Measurements from ENCODE around the gene AHCYL2. TPM values are rescaled to one million over a fixed set of nuclear protein-coding genes. Genes with fewer than 3 reads are reported as not detected.

The AHCYL2 gene
- total and polyA plus RNA-seq, 2 experiments from 2014 or later: 7.8 to 29.4 TPM

DNA sequence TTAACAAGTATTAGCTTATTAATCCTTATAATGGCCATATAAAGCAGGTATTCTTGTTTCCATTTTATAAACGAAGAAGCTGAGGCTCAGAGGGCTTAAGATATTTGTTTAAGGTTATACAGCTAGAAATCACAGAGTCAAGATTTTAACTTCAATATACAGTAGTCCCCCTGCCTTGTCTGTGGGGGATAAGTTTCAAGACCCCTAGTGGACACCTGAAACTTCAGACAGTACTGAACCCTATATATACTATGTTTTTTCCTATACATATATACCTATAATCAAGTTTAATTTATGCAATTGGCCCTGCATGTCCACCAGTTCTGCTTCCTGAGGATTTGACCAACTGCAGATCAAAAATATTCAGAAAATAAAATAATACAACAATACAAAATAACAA, 165.0 kb downstream of the AHCYL2 start:
- no peak for ATAC-seq
- Histone ChIP-seq H3K4me1 (ENCODE audit: insufficient read depth) (peaks cover 20% of the 10 kb centered on the region), H3F3A (replicated peaks; ENCODE audit: low read depth) (no peaks in the 10 kb centered on the region), H3K9me2 (ENCODE audit: insufficient read depth) (no peaks in the 10 kb centered on the region), H2AFZ (no peak overlapping the region), H4K20me1 (replicated peaks; ENCODE audit: insufficient read depth) (no peaks in the 10 kb centered on the region; the same call in 1 of the 2 replicates), H3K4me3 (no peak overlapping the region), H3K79me2 (replicated peaks; ENCODE audit: insufficient read depth) (no peaks in the 10 kb centered on the region), H3K27me3 (ENCODE audit: insufficient read depth) (no peaks in the 10 kb centered on the region), H3K27ac (ENCODE audit: low read depth) (no peak overlapping the region), H3K4me2 (no peak overlapping the region), H3K36me3 (ENCODE audit: insufficient read depth) (no peaks in the 10 kb centered on the region)
- Mint-ChIP-seq H3K27me3 (ENCODE audit: insufficient read depth, low read depth, poor library complexity) (no peaks in the 10 kb centered on the region), H3K36me3 (ENCODE audit: low read depth) (no peaks in the 10 kb centered on the region), H3K4me3 (no peak overlapping the region), H3K27ac (no peak overlapping the region), H3K9me3 (no peaks in the 10 kb centered on the region), H3K4me1 (peaks cover 32% of the 10 kb centered on the region)
- no peak for DNase-seq (ENCODE audit: low spot score)
- TF ChIP-seq JUNB (IDR thresholded peaks at IDR 0.05; ENCODE audit: unreplicated experiment): no peak
- TF ChIP-seq CTCF (conservative IDR thresholded peaks at IDR 0.05; ENCODE audit: low read depth in 2 of 2): peak in 1 of 2 experiments; percentile 29; a peak in 1 of 4 replicates
- TF ChIP-seq POLR2AphosphoS5 (IDR thresholded peaks at IDR 0.05; ENCODE audit: low read depth): no peak
- no peak for TF ChIP-seq ETS1 (IDR thresholded peaks at IDR 0.05)

DNA sequence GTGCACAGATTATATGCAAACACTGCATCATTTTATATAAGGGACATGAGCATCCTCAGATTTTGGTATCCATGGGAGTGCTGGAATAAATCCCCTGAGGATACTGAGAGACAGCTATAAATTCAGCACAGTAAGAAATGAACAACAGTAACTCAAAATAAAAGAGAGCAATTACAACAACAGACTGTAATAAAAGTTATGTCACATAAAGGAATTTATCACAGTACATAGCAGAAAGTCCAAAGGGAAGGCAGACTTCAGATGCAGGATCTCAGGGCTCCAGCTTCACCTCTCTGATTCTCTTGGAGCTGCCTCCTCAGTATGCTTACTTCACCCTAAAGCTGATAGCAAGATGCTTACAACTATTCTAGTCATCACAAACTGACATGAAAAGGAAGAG, 165.5 kb downstream of the AHCYL2 start:
- Histone ChIP-seq H3K79me2 (replicated peaks; ENCODE audit: insufficient read depth) (no peaks in the 10 kb centered on the region), H3K27me3 (ENCODE audit: insufficient read depth) (no peaks in the 10 kb centered on the region), H3K27ac (ENCODE audit: low read depth) (no peak overlapping the region), H3K4me3 (no peak overlapping the region), H3K4me2 (no peak overlapping the region), H2AFZ (no peak overlapping the region), H3F3A (replicated peaks; ENCODE audit: low read depth) (no peaks in the 10 kb centered on the region), H4K20me1 (replicated peaks; ENCODE audit: insufficient read depth) (no peaks in the 10 kb centered on the region; the same call in 1 of the 2 replicates), H3K36me3 (ENCODE audit: insufficient read depth) (no peaks in the 10 kb centered on the region), H3K9me2 (ENCODE audit: insufficient read depth) (no peaks in the 10 kb centered on the region), H3K4me1 (ENCODE audit: insufficient read depth) (peaks cover 15% of the 10 kb centered on the region)
- no peak for DNase-seq (ENCODE audit: low spot score)
- ATAC-seq: no peak
- no peak overlapping the region for H3K27ac Mint-ChIP-seq
- H3K27me3 Mint-ChIP-seq (ENCODE audit: insufficient read depth, low read depth, poor library complexity): no peaks in the 10 kb centered on the region
- H3K9me3 Mint-ChIP-seq: no peaks in the 10 kb centered on the region
- no peak overlapping the region for H3K4me3 Mint-ChIP-seq
- H3K36me3 Mint-ChIP-seq (ENCODE audit: low read depth): no peaks in the 10 kb centered on the region
- H3K4me1 Mint-ChIP-seq: peaks cover 30% of the 10 kb centered on the region
- TF ChIP-seq CREB1 (CRISPR knock-in tag; IDR thresholded peaks at IDR 0.05; ENCODE audit: low read depth) (no peak), STAT1 (IDR thresholded peaks at IDR 0.05; ENCODE audit: unreplicated experiment) (no peak), NANOG (IDR thresholded peaks at IDR 0.05; ENCODE audit: borderline replicate concordance) (no peak), ZNF114 (CRISPR knock-in tag; IDR thresholded peaks at IDR 0.05) (no peak), ETS1 (IDR thresholded peaks at IDR 0.05) (no peak), ZNF331 (CRISPR knock-in tag; IDR thresholded peaks at IDR 0.05; ENCODE audit: low read depth) (no peak), JUNB (IDR thresholded peaks at IDR 0.05; ENCODE audit: unreplicated experiment) (no peak)
- TF ChIP-seq, protein P1, sequence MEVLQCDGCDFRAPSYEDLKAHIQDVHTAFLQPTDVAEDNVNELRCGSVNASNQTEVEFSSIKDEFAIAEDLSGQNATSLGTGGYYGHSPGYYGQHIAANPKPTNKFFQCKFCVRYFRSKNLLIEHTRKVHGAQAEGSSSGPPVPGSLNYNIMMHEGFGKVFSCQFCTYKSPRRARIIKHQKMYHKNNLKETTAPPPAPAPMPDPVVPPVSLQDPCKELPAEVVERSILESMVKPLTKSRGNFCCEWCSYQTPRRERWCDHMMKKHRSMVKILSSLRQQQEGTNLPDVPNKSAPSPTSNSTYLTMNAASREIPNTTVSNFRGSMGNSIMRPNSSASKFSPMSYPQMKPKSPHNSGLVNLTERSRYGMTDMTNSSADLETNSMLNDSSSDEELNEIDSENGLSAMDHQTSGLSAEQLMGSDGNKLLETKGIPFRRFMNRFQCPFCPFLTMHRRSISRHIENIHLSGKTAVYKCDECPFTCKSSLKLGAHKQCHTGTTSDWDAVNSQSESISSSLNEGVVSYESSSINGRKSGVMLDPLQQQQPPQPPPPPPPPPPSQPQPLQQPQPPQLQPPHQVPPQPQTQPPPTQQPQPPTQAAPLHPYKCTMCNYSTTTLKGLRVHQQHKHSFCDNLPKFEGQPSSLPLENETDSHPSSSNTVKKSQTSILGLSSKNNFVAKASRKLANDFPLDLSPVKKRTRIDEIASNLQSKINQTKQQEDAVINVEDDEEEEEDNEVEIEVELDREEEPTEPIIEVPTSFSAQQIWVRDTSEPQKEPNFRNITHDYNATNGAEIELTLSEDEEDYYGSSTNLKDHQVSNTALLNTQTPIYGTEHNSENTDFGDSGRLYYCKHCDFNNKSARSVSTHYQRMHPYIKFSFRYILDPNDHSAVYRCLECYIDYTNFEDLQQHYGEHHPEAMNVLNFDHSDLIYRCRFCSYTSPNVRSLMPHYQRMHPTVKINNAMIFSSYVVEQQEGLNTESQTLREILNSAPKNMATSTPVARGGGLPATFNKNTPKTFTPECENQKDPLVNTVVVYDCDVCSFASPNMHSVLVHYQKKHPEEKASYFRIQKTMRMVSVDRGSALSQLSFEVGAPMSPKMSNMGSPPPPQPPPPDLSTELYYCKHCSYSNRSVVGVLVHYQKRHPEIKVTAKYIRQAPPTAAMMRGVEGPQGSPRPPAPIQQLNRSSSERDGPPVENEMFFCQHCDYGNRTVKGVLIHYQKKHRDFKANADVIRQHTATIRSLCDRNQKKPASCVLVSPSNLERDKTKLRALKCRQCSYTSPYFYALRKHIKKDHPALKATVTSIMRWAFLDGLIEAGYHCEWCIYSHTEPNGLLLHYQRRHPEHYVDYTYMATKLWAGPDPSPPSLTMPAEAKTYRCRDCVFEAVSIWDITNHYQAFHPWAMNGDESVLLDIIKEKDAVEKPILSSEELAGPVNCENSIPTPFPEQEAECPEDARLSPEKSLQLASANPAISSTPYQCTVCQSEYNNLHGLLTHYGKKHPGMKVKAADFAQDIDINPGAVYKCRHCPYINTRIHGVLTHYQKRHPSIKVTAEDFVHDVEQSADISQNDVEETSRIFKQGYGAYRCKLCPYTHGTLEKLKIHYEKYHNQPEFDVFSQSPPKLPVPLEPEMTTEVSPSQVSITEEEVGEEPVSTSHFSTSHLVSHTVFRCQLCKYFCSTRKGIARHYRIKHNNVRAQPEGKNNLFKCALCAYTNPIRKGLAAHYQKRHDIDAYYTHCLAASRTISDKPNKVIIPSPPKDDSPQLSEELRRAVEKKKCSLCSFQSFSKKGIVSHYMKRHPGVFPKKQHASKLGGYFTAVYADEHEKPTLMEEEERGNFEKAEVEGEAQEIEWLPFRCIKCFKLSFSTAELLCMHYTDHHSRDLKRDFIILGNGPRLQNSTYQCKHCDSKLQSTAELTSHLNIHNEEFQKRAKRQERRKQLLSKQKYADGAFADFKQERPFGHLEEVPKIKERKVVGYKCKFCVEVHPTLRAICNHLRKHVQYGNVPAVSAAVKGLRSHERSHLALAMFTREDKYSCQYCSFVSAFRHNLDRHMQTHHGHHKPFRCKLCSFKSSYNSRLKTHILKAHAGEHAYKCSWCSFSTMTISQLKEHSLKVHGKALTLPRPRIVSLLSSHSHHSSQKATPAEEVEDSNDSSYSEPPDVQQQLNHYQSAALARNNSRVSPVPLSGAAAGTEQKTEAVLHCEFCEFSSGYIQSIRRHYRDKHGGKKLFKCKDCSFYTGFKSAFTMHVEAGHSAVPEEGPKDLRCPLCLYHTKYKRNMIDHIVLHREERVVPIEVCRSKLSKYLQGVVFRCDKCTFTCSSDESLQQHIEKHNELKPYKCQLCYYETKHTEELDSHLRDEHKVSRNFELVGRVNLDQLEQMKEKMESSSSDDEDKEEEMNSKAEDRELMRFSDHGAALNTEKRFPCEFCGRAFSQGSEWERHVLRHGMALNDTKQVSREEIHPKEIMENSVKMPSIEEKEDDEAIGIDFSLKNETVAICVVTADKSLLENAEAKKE (CRISPR knock-in tag; IDR thresholded peaks at IDR 0.05): no peak

Measured in GM23338 (cell line).